ENCODE results near the gene TBCD.
"Not testable (repeated sequence)": the region's sequence is repeated elsewhere in the genome, so short reads cannot be mapped to it uniquely, and the experiment has no call there.

The TBCD gene

GRCh38 chr17:82959990-82960418 lies 208.1 kb downstream of the TBCD start:
- DNase-seq, result no peak

DNA sequence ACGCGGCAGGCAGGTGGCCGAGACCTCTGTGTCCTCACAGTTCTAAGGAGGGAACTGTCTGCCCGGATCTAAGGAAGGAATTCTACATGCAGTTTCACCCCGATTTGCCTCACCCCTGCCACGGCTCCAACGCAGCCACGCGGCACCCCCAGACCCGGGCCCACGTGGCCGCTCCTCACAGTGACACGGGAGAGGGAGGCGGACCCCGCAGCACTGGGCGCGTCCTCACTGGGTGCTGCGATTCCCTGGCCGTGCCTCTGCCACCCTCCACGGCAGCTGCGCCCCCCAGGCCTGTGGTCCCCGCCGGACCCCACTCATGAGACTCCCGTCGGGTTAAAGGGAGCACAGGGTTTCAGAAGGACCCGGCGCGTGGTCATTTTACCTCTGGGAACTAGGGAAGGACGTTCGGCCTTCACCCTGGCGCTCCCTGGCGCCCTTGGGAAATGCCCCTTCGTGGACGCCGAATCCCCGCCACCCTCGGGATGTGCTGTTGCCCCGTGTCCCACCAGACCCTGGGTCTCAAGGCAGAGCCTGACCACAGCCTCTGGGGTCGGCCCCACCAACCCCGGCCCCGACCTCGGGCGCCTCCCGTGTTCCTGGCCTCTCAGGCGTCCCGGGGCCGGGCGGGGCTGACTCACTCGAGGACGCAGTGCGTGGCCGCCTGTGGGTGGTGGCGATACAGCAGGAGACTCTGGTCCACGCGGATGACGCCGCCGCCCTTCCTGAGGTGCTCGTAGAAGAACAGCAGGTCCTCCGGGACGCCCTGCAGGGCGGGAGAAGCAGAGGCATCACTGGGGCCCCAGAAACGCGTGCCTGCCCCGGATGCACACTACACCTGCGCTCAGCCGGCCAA lies 208.8 kb downstream of the TBCD start:
- no peak for DNase-seq

GRCh38 chr17:82961366-82962162 lies 209.7 kb downstream of the TBCD start:
- no peak for DNase-seq

- peak; percentile 32 for DNase-seq
Observed at GRCh38 chr17:82962163-82962720, 210.4 kb downstream of the TBCD start.

DNA sequence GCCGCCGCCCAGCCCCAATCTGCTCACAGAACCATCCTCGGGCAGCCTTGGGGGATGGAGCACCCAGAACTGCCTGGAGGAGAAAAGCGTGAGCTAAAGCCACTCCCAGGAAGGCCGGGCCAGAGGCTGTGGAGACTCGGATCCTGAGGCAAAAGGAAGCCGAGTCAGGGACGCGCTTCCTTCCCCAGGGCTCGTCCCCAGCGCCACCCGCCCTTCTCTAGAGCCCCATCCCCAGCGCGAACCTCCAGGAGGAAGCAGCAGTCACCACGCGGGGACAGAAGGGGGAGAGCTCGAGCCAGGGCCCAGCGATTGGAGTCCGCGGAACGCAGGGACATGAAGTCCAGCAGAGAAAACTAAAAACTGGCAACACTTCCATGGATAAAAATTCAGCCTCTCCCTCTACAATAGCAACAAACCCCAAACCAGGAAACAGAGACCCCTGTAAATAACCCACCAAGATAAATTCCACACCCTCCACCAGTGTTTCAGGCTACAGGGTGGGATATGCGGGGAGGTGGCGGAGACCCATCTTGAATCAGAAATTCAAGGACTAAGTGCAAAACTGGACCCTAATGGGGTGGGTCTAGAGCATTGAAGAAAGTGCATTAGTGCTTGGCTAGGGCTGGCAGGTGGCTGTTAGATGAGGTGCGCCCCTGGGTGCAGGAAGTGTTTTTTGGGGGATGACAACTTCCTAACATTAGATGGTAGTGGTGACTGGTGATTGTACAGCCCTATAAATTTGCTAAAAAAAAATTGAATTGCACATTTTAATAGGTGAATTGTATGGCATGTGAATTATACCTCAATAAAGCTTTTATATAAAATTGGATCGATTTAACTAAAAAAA lies 211.5 kb downstream of the TBCD start:
- peak; percentile 67 for DNase-seq

DNA sequence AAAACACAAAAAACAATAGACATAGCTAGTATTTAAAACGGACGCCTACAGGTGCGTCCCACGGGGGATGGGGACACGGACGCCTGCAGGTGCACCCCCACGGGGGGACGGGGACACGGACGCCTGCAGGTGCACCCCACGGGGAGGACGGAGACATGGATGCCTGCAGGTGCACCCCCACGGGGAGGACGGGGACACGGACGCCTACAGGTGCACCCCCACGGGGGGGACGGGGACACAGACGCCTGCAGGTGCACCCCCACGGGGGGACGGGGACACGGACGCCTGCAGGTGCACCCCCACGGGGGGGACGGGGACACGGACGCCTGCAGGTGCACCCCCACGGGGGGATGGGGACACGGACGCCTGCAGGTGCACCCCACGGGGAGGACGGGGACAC lies 212.6 kb downstream of the TBCD start:
- DNase-seq, result not testable (repeated sequence)

DNA sequence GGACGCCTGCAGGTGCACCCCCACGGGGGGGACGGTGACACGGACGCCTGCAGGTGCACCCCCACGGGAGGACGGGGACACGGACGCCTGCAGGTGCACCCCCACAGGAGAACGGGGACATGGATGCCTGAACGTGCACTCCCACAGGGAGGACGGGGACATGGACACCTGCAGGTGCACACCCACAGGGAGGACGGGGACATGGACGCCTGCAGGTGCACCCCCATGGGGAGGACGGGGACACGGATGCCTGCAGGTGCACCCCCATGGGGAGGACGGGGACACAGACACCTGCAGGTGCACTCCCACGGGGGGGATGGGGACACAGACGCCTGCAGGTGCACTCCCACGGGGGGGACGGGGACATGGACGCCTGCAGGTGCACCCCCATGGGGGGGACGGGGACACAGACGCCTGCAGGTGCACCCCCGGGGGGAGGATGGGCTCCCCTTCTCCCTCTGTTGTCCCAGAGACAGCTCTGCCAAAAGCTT lies 213.0 kb downstream of the TBCD start:
- no peak for DNase-seq

GRCh38 chr17:82965371-82965770 lies 213.5 kb downstream of the TBCD start:
- no peak for DNase-seq

DNA sequence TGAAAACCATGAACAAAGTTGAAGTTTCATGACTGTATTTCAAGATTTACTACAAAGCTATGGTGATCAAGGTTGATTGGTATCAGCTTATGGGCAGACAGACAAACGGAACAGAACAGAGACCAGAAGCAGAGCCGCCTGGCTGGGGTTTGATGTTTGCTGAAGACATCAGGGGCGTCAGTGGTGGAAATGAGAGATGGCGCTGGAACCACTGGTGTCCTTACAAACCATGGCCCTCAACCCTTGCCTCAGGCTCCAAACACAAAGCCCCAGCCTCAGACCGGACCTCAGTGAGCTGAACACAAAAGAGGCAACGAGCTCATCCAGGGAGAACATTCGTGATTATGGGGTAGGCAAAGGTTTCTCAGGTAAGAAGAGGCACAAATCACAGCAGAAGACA lies 214.6 kb downstream of the TBCD start:
- no peak for DNase-seq

GRCh38 chr17:82967268-82968032 lies 215.6 kb downstream of the TBCD start:
- DNase-seq, result no peak

- not testable (repeated sequence) for DNase-seq
Observed at GRCh38 chr17:82968033-82968841, 216.4 kb downstream of the TBCD start.

GRCh38 chr17:82970067-82970466 lies 218.2 kb downstream of the TBCD start:
- no peak for DNase-seq

DNA sequence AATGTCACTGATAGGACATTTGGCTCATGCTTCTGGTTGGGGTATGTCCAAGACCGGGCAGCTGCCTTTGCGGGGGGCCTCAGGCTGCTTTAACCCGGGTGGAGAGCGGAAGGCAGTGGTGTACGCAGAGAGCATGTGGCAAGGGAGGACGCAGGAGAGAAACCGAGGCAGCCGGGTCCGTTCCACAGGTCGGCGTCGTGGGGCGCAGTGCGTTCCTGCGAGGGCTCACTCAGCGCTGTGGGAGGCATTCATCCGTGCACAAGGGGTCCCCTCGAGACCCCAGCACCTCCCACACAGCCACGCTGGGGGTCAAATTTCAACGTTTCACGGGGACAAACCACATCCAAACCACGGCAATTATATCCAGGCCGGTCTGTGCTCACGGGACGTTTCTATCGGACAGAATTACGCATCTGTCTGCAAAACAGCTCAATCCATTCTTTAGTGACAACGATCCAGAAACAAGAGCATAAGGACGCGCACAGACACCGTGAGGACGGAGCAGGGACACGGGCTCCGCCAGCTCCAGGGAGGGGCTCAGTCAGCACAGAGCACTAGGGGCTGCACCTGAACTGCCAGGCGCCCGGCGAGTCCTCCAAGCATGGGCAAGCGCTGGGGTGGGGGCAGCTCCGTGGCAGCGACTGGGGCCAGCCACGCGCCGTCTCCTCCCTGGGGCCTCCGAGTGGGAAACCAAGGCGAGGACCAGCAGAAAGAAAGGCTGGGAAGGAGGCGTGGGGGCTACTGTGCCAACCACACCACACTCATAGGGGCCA lies 219.1 kb downstream of the TBCD start:
- no peak for DNase-seq

- no peak for DNase-seq
Observed at GRCh38 chr17:82972836-82973372, 221.0 kb downstream of the TBCD start.

DNA sequence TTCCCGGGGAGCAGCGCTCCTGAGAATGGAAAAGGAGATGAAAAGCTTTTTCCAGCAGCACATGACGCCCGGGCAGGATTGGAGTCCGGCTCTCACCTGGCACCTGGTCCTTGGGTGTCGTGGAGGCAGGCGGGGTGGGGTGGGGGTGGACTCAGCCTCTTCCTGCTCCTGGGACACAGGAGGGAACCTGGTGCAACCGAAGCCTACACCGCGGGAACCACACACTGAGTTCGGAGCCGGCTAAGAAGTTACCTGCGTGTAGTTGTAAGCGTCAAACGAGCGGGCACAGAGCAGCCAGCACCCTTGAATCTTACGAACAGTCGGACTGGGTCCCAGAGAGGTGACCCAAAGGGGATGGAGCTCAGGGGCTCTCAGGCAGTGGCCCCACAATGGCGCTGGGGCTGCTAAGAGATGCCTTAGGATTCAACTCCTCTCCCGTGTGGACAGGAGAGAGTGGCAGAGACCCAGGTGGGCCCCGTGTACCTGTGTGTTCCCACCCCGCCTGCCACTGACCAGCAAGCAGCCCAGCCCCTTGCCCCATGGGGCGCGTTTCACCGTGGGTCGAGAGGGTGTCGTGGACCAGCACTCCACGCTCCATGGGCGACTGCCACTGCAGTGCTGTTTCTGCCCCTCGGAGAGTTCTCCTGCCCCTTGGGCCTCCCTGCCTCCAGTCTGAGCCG lies 221.7 kb downstream of the TBCD start:
- DNase-seq, result no peak

DNA sequence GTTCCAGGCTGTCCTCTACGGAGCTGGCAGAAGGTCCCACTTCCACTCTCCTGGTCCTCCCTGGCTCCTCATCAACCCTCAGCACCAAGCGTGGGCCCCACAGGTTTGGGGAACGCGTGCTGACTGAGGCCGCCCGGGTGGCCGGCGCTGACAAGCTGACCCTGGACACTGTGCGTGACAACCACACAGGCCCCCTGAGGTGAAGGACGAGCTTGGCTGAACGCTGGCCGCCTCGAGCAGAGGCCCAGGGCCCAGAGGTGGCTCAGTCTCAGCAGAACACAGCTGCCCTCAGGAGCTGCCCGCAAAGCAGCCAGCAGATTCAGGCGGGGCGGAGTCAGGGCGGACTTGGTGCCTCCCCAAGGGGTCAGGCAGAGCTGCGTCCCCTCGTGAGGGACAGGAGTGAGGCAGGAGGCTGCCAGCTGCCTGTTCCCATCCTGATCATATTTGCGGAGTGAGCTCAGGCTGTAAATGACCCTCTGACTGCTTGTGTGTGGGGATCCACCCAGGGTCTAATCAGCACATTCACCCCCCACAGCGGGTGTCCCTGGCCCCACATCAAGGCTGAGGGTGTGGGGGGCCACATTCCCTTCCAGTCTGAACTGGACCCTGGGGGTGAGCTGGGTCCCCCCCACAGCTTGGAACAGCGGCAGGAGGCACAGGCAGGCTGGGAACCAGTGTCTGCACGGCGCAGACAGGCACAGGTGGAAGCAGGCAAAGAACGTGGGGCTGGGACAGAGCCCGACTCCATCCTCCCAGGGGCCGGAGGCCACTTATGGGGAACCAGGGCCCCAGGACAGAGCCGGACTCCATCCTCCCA lies 222.5 kb downstream of the TBCD start:
- DNase-seq, result no peak

GRCh38 chr17:82976982-82977488 lies 225.2 kb downstream of the TBCD start:
- DNase-seq, result no peak

- DNase-seq, result no peak
Observed at GRCh38 chr17:82977606-82978005, 225.7 kb downstream of the TBCD start.
